Osteoblast (primary cell): ENCODE measurements around the gene HLA-DRB1. TPM values are rescaled to one million over a fixed set of nuclear protein-coding genes. Genes with fewer than 3 reads are reported as not detected.

ENCODE experiments used
- DNase-seq: peaks from one replicate; pipeline ENCODE4 v3.0.0; 2011; ENCODE audit warnings: low spot score, mixed read lengths; ENCODE audit not compliant: insufficient read length; ENCODE audit errors: missing footprints
- H2AFZ ChIP-seq: 2 replicates; pipeline ENCODE4 v1.6.0; 2011; ENCODE audit warnings: mild to moderate bottlenecking, low read length
- H3K27ac ChIP-seq: 2 replicates; pipeline ENCODE4 v1.5.1; 2011; ENCODE audit warnings: mild to moderate bottlenecking, low read depth, low read length, moderate library complexity
- H3K27me3 ChIP-seq: 2 replicates; pipeline ENCODE4 v1.6.0; 2012; ENCODE audit warnings: mild to moderate bottlenecking, control low read depth, inconsistent platforms, low read length, moderate library complexity; ENCODE audit not compliant: insufficient read depth
- H3K36me3 ChIP-seq: 2 replicates; pipeline ENCODE4 v1.5.1; 2011; ENCODE audit warnings: mild to moderate bottlenecking, low read length, control low read depth, moderate library complexity; ENCODE audit not compliant: insufficient read depth
- H3K4me1 ChIP-seq: 2 replicates; pipeline ENCODE4 v1.5.1; 2011; ENCODE audit warnings: mild to moderate bottlenecking, low read length, control low read depth, moderate library complexity; ENCODE audit not compliant: insufficient read depth
- H3K4me2 ChIP-seq: 2 replicates; pipeline ENCODE4 v1.6.0; 2011; ENCODE audit warnings: mild to moderate bottlenecking, low read length; ENCODE audit not compliant: insufficient read depth
- H3K4me3 ChIP-seq: fragments of 200-600 bp; sonication (generic); 3 replicates; pipeline ENCODE4 v1.5.1; 2012; ENCODE audit warnings: mild to moderate bottlenecking, low read length, inconsistent platforms; ENCODE audit not compliant: insufficient read depth
- H3K79me2 ChIP-seq: 2 replicates; pipeline ENCODE4 v1.6.0; 2012; ENCODE audit warnings: mild to moderate bottlenecking, low read length, control low read depth, inconsistent platforms; ENCODE audit not compliant: insufficient read depth
- H3K9me3 ChIP-seq: 2 replicates; pipeline ENCODE4 v1.5.1; 2011; ENCODE audit warnings: low read depth, low read length, control low read depth
- H4K20me1 ChIP-seq: 2 replicates; pipeline ENCODE4 v1.6.0; 2012; ENCODE audit warnings: mild to moderate bottlenecking, low read length, control low read depth; ENCODE audit not compliant: insufficient read depth
- small RNA-seq: library from RNA; depleted of rRNA; stranded (forward); fragments of <200 nt; gene quantifications from one replicate; pipeline ENCODE3, GENCODE V24; 2012
- total RNA-seq: library from RNA; depleted of rRNA; stranded (reverse); fragments of >200 nt; gene quantifications from 2 replicates; pipeline ENCODE4 v1.2.3, GENCODE V29; 2012
- TF ChIP-seq, protein P1 (sequence below): IDR thresholded peaks from 2 replicates; pipeline ENCODE4 v1.5.1; 2011; ENCODE audit warnings: mild to moderate bottlenecking, low read depth, low read length, moderate library complexity; ENCODE audit errors: extremely low read depth

HLA-DRB1 gene
- total RNA-seq, 1 donor, result 1.1 TPM

- Histone ChIP-seq H3K36me3 (no peaks in the 10 kb centered on the region), H2AFZ (no peak within 1 kb of the TSS), H3K4me2 (no peak within 1 kb of the TSS), H4K20me1 (no peaks in the 10 kb centered on the region), H3K27ac (no peak within 1 kb of the TSS), H3K4me3 (no peak within 1 kb of the TSS), H3K79me2 (no peaks in the 10 kb centered on the region), H3K9me3 (no peaks in the 10 kb centered on the region), H3K4me1 (no peaks in the 10 kb centered on the region), H3K27me3 (no peaks in the 10 kb centered on the region)
- no peak for DNase-seq
- TF ChIP-seq, protein P1, sequence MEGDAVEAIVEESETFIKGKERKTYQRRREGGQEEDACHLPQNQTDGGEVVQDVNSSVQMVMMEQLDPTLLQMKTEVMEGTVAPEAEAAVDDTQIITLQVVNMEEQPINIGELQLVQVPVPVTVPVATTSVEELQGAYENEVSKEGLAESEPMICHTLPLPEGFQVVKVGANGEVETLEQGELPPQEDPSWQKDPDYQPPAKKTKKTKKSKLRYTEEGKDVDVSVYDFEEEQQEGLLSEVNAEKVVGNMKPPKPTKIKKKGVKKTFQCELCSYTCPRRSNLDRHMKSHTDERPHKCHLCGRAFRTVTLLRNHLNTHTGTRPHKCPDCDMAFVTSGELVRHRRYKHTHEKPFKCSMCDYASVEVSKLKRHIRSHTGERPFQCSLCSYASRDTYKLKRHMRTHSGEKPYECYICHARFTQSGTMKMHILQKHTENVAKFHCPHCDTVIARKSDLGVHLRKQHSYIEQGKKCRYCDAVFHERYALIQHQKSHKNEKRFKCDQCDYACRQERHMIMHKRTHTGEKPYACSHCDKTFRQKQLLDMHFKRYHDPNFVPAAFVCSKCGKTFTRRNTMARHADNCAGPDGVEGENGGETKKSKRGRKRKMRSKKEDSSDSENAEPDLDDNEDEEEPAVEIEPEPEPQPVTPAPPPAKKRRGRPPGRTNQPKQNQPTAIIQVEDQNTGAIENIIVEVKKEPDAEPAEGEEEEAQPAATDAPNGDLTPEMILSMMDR, result no peak
Measured at GRCh38 chr6:32529697-32530430, 59.8 kb downstream of the HLA-DRB1 start, which contains the start of gene HLA-DRB5. HLA-DRB5 (minus strand) TSS chr6:32530287; CDS start chr6:32530224, 63 bp downstream.

Small RNA genes within 50 kb of the gene (small RNA-seq; reads per million reads assigned to genes)
- not detected for gene RNU1-61P

Other genes with a start within 250 kb of the HLA-DRB1 start
- not detected in 2 replicates for gene TSBP1, start 217.9 kb downstream of the HLA-DRB1 start, total RNA-seq
- not detected in 2 replicates for gene BTNL2, start 182.7 kb downstream of the HLA-DRB1 start, total RNA-seq
- gene HLA-DRA, start 150.0 kb downstream of the HLA-DRB1 start, total RNA-seq, result 5.8 and 50.7 TPM in 2 replicates
- not detected in 2 replicates for gene HLA-DRB5, start 59.6 kb downstream of the HLA-DRB1 start, total RNA-seq
- gene HLA-DQA1, start 47.6 kb upstream of the HLA-DRB1 start, total RNA-seq, result 0.29 TPM in 1 of 2 replicates, not detected in the other
- under 0.01 and 6.5 TPM in 2 replicates for gene HLA-DQB1, start 76.8 kb upstream of the HLA-DRB1 start, total RNA-seq
- not detected in 2 replicates for gene HLA-DQA2, start 151.5 kb upstream of the HLA-DRB1 start, total RNA-seq
- not detected in 2 replicates for gene HLA-DQB2, start 173.7 kb upstream of the HLA-DRB1 start, total RNA-seq
- gene HLA-DOB, start 227.2 kb upstream of the HLA-DRB1 start, total RNA-seq, result 0.36 TPM in 1 of 2 replicates, not detected in the other
- gene TAP2, start 248.9 kb upstream of the HLA-DRB1 start, total RNA-seq, result 12.4 and 20.6 TPM in 2 replicates